HEK293 (cell line): ENCODE data around the gene TMEM61.

Experiments
- CTCF ChIA-PET: fragments of 350-600 bp; formaldehyde crosslinking; extraction: SDS; loops from one replicate; lab custom pipeline; 2021; ENCODE audit warnings: antibody characterized with exemption; lab: Yijun Ruan, JAX
- POLR2A ChIA-PET: fragments of 300-600 bp; formaldehyde crosslinking; extraction: SDS; loops from one replicate; lab custom pipeline; 2020; ENCODE audit warnings: antibody characterized with exemption, inconsistent platforms; lab: Yijun Ruan, JAX
- H3K27ac ChIP-seq: fragments of 200-500 bp; sonication (Bioruptor generic); 2 replicates; pipeline ENCODE4 v1.5.1; 2014; ENCODE audit warnings: low read depth, low read length, control low read depth, inconsistent platforms; ENCODE audit errors: extremely low read depth
- H3K36me3 ChIP-seq, 2 experiments: fragments of 200-500 bp in 1 of 2; sonication (Bioruptor generic) in 1 of 2; 1 replicate in 1 of 2; 2 replicates in 1 of 2; pipeline ENCODE4 v1.5.1; 2014 to 2017; ENCODE audit warnings: inconsistent platforms in 2 of 2, low read length in 2 of 2; ENCODE audit not compliant: control insufficient read depth in 2 of 2, insufficient read depth in 1 of 2
- H3K4me1 ChIP-seq: fragments of 200-500 bp; sonication (Bioruptor generic); 2 replicates; pipeline ENCODE4 v1.5.1; 2014; ENCODE audit warnings: mild to moderate bottlenecking, low read length, inconsistent platforms; ENCODE audit not compliant: control insufficient read depth, insufficient read depth
- H3K4me3 ChIP-seq: 2 replicates; pipeline ENCODE4 v1.5.1; 2011; ENCODE audit warnings: low read depth, mild to moderate bottlenecking, control low read depth, low read length, moderate library complexity
- H3K9me3 ChIP-seq: fragments of 200-500 bp; sonication (Bioruptor generic); 2 replicates; pipeline ENCODE4 v1.5.1; 2014; ENCODE audit warnings: low read depth, low read length, inconsistent platforms; ENCODE audit not compliant: control insufficient read depth, insufficient read depth
- GFI1B ChIP-seq: fragments of 450-650 bp; formaldehyde crosslinking; IDR thresholded peaks from 2 replicates; pipeline ENCODE4 v1.5.1; 2016; ENCODE audit warnings: missing biosample characterization, missing genetic modification characterization
- INSM2 ChIP-seq: fragments of 450-650 bp; formaldehyde crosslinking; IDR thresholded peaks from 2 replicates; pipeline ENCODE4 v1.5.1; 2016; ENCODE audit warnings: missing biosample characterization, missing genetic modification characterization
- KLF8 ChIP-seq: fragments of 450-650 bp; formaldehyde crosslinking; IDR thresholded peaks from 2 replicates; pipeline ENCODE4 v1.5.1; 2016; ENCODE audit warnings: missing biosample characterization, missing genetic modification characterization
- PRDM4 ChIP-seq: fragments of 450-650 bp; formaldehyde crosslinking; IDR thresholded peaks from 2 replicates; pipeline ENCODE4 v1.5.1; 2017; ENCODE audit warnings: missing biosample characterization, missing genetic modification characterization
- RBAK ChIP-seq: fragments of 450-650 bp; formaldehyde crosslinking; IDR thresholded peaks from 2 replicates; pipeline ENCODE4 v1.5.1; 2016; ENCODE audit warnings: missing biosample characterization, missing genetic modification characterization
- ZFHX2 ChIP-seq: fragments of 450-650 bp; formaldehyde crosslinking; conservative IDR thresholded peaks from 2 replicates; pipeline ENCODE4 v1.5.1; 2016; ENCODE audit warnings: missing biosample characterization, missing genetic modification characterization
- ZNF274 ChIP-seq, 2 experiments: fragments of 200-500 bp in 1 of 2; fragments of 450-650 bp in 1 of 2; sonication (Bioruptor generic) in 1 of 2; formaldehyde crosslinking in 1 of 2; IDR thresholded peaks; 2 replicates each; pipeline versions ENCODE4 v1.5.1 to v1.6.1; 2014 to 2016; ENCODE audit warnings: borderline replicate concordance in 1 of 2, inconsistent platforms in 1 of 2, low read length in 1 of 2, missing biosample characterization in 1 of 2, missing genetic modification characterization in 1 of 2
- ZNF280D ChIP-seq: fragments of 450-650 bp; formaldehyde crosslinking; IDR thresholded peaks from 2 replicates; pipeline ENCODE4 v1.5.1; 2016; ENCODE audit warnings: missing biosample characterization, missing genetic modification characterization
- ZNF404 ChIP-seq: fragments of 450-650 bp; formaldehyde crosslinking; IDR thresholded peaks from 2 replicates; pipeline ENCODE4 v1.5.1; 2017; ENCODE audit warnings: missing biosample characterization, missing genetic modification characterization
- ZNF510 ChIP-seq: fragments of 450-650 bp; formaldehyde crosslinking; IDR thresholded peaks from 2 replicates; pipeline ENCODE4 v1.5.1; 2018; ENCODE audit warnings: mild to moderate bottlenecking, missing genetic modification characterization, missing biosample characterization; ENCODE audit not compliant: insufficient replicate concordance
- ZNF571 ChIP-seq: fragments of 450-650 bp; formaldehyde crosslinking; IDR thresholded peaks from 2 replicates; pipeline ENCODE4 v1.5.0; 2017; ENCODE audit warnings: missing biosample characterization, missing genetic modification characterization
- ZNF658 ChIP-seq: fragments of 450-650 bp; formaldehyde crosslinking; IDR thresholded peaks from 2 replicates; pipeline ENCODE4; 2016; ENCODE audit warnings: missing biosample characterization, missing genetic modification characterization
- ZNF791 ChIP-seq: fragments of 450-650 bp; formaldehyde crosslinking; IDR thresholded peaks from 2 replicates; pipeline ENCODE4 v1.5.1; 2016; ENCODE audit warnings: missing biosample characterization, missing genetic modification characterization
- ZNF837 ChIP-seq: fragments of 450-650 bp; formaldehyde crosslinking; IDR thresholded peaks from 2 replicates; pipeline ENCODE4 v1.5.1; 2016; ENCODE audit warnings: missing biosample characterization, missing genetic modification characterization
- TF ChIP-seq, protein P1 (sequence below): fragments of 450-650 bp; IDR thresholded peaks from 2 replicates; pipeline ENCODE4 v1.5.1; 2018; ENCODE audit warnings: missing biosample characterization, mild to moderate bottlenecking, missing genetic modification characterization

Gene TMEM61

DNA sequence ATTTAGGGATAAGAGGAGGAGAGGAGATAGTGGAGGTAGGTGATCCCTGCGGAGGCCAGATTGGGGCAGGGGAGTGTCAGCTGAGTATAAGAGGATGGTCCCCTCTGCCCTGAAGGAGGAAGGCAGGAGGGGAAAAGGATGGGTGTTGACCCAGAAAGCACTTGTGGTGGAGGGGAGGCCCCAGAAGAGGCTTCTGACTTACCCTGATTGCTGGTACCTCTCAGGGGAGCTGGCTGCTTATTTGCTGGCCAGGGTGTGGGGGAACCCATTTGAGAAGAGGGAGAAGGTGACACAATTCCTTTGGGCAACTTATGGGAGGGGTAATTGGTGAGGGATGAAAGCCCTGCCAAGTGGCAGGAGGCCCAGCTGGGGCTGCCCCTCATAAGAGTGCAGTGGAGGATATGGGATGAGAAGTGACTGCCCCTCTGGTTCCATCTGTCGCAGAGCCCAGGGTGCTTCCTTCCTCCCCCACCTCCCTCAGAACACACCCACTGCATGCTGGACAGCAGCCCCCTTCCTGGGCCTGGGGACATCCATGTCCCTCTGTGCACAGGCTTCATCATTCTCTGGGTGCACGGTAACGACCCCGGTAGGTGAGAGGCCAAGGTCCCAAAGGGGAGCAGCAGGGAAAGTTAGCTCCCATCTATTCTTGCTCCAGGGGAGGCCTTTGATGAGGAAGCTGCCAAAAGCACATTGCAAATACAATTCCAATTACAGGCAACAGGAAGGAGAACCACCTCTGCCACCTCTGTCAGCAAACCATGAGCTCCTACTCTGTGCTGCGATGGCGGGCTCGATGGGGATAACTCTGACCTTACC lies 57.5 kb downstream of the TMEM61 start (continued):
- no peak for TF ChIP-seq PRDM4 (tag by site-specific recombination)
- no peak for TF ChIP-seq ZFHX2
- TF ChIP-seq RBAK (tag by site-specific recombination): no peak
- TF ChIP-seq ZNF571 (tag by site-specific recombination): no peak
- no peak for TF ChIP-seq ZNF510 (tag by site-specific recombination)
- TF ChIP-seq GFI1B (tag by site-specific recombination): no peak
- no peak for TF ChIP-seq ZNF274 (IDR thresholded peaks at IDR 0.05; ENCODE audit: low read length)
- no peak for TF ChIP-seq ZNF274 (tag by site-specific recombination; IDR thresholded peaks at IDR 0.05; ENCODE audit: borderline replicate concordance)

GRCh38 chr1:55038552-55038838 lies 58.1 kb downstream of the TMEM61 start:
- no peaks in the 10 kb centered on the region for H3K36me3 ChIP-seq
- POLR2A ChIA-PET: no interaction called here
- H3K4me3 ChIP-seq: no peak overlapping the region
- CTCF ChIA-PET: interaction anchor here (0.6 to 0.8 kb wide), 2 partner anchors 88 to 1897 kb away, joined by 4 to 5 read pairs; no protein-coding TSS in a partner anchor
- TF ChIP-seq ZNF280D (tag by site-specific recombination) (no peak), ZNF658 (tag by site-specific recombination) (no peak), INSM2 (tag by site-specific recombination) (no peak), ZNF837 (tag by site-specific recombination) (no peak), ZNF791 (no peak), ZNF404 (tag by site-specific recombination) (no peak), KLF8 (tag by site-specific recombination) (no peak)
- TF ChIP-seq, protein P1, sequence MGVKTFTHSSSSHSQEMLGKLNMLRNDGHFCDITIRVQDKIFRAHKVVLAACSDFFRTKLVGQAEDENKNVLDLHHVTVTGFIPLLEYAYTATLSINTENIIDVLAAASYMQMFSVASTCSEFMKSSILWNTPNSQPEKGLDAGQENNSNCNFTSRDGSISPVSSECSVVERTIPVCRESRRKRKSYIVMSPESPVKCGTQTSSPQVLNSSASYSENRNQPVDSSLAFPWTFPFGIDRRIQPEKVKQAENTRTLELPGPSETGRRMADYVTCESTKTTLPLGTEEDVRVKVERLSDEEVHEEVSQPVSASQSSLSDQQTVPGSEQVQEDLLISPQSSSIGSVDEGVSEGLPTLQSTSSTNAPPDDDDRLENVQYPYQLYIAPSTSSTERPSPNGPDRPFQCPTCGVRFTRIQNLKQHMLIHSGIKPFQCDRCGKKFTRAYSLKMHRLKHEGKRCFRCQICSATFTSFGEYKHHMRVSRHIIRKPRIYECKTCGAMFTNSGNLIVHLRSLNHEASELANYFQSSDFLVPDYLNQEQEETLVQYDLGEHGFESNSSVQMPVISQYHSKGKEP (tag by site-specific recombination): no peak
- no peaks in the 10 kb centered on the region for H3K9me3 ChIP-seq
- no peaks in the 10 kb centered on the region for H3K4me1 ChIP-seq
- H3K27ac ChIP-seq: no peak overlapping the region
